Hippocampal formation (tissue), 2 donors: Measurements from ENCODE around the gene CDKN1A.
"Not testable (repeated sequence)": the region's sequence is repeated elsewhere in the genome, so short reads cannot be mapped to it uniquely, and the experiment has no call there.

Experiments used
- DNase-seq, 2 donors: peaks; one replicate each; lab custom pipeline; 2025; lab: John Stamatoyannopoulos, UW

CDKN1A gene

DNA sequence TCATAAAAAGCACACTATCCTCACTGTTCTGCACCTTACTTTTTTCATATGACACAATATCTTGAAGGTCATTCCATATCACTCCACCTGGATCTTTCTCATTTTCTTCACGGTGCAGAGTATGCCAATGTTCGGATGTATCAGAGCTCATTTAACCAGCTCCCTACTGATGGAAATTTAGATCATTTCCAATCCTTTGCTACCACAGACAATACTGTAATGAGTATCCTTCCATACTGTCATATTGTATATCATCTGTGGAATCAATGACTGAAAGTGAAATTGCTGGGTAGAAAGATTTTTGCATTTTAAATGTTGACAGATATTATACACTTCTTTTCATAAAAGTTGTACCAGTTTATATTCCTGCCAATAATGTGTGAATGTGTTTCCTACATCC is 16.9 kb downstream of the CDKN1A start:
- DNase-seq = no peak

DNA sequence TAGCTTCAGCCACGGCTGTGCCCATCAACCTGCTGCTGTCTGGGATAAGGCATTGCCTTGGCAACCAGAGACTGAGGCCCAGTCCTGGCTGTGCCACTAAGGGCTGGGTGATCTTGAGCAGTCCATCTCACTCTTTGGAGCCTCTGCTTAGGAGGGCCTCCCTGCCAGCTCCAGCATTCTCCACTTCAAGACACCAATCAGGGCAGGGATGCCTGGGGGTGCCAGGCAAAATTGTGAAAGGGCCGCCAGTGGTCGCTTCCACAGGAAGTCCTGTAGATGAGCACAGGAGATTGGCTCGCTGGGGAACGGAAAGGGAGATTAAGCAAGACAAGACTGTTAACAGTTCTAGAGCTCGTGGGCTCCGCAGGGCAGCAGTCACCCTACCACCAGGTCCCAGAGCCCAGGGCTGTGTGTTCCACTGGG is 19.0 kb downstream of the CDKN1A start, which contains the start of gene RAB44:
Gene RAB44, plus strand, starts transcription at position 346 of the 423 bp plus-strand sequence. CDS start 6,410 bp downstream, outside the sequence.
- DNase-seq = no peak

DNA sequence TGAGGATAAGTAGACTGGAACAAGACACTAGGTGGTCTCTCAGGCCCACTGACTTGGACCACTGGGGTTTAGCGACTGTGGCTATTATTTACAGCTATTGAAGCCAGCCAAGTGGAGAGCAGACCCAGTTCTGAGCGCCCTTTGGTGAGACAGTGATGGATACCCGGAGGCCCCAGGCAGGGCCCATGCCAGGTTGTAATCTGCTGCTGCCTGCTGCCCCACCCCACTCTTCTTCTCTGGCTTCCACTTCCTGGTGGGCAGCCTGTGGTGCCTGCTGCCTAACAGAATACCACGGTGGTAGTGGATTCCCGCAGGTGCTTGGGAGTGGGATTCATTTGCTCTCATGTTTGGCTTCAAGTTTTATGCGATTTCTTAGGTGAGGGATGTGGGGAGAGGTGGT is 19.7 kb downstream of the CDKN1A start:
- DNase-seq = no peak

DNA sequence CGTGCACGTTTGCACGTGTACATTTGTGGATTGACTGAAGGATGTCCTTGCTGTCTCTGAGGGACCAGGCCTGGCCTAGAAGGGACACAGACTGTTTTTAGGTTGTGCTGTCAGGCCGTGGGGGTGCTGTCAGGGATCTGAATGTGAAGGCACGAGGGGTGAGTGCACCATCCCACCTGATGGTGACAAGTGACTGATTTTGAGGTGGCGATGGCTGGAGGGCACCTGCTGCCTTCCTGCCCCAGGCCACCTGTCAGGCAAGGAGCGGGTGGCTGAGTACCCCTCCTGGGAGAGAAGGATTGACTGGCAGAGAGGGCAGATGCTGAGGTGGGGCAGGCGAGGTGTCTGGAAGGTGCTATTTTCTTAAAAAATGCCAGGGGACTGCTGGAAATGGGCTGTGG is 20.4 kb downstream of the CDKN1A start:
- DNase-seq = no peak

DNA sequence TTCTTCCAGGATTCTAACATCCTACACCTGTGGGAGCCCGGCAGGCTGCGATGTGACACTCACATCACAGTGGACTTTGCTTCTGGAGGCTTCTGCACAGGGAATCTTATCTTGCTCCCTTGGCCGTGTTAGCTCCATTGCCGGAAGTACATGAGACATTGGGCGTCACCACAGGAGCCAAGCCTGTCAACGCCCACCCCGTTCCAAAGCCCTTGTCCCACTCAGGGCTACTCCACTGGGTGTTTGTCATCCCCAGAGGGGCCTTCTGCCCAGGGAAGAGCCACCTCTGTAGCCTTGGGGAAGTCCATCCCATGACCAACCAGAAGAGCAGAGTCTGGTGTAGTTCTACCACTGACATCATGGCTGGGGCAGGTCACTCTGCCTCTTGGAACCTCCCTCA is 20.8 kb downstream of the CDKN1A start:
- DNase-seq = no peak

DNA sequence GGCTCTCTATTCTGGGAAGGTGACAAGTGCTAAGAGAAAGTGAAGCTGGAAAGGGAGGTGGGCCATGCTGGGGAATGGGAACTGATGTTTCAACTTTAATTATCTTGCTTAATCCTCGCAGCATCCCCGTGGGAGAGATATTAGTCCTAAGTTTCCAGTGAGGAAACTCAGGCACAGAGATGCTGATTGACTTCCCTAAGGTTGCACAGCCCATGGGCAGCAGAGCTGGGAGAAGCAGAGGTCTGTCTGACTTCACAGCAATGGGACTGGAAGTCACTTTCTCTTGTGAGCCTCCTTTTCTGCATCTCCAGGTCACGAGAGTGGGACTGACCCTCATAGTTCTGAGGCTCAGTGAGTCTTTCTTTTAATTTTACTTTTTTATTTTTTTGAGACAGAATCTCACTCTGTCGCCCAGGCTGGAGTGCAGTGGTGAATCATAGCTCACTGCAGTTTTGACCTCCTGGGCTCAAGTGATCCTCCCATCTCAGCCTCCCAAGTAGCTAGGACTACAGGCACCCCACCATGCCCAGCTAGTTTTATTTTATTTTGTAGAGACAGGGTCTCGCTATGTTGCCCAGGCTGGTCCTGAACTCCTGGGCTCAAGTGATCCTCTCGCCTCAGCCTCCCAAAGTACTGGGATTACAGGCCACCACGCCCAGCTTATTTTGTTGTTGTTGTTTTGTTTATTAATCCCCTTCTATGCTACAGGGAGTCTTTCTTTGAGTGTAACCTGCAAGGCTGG is 21.7 kb downstream of the CDKN1A start:
- DNase-seq = no peak

DNA sequence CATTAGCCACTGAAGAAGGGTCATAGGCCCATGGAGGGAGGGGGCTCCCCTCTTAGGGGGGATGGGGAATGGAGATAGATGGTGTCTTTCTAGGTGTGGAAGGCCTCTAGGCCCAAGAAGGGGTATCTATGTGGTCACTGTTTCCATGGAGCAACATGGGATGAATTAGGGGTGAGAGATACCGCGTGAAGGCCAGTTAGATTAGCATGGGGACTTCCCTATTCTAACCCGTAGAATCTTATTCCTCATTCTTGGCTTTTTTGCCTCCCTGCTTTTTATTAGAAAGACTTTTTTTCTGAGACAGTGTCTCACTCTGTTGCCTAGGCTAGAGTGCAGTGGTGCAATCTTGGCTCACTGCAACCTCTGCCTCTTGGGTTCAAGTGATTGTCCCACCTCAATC is 22.3 kb downstream of the CDKN1A start:
- DNase-seq = no peak

DNA sequence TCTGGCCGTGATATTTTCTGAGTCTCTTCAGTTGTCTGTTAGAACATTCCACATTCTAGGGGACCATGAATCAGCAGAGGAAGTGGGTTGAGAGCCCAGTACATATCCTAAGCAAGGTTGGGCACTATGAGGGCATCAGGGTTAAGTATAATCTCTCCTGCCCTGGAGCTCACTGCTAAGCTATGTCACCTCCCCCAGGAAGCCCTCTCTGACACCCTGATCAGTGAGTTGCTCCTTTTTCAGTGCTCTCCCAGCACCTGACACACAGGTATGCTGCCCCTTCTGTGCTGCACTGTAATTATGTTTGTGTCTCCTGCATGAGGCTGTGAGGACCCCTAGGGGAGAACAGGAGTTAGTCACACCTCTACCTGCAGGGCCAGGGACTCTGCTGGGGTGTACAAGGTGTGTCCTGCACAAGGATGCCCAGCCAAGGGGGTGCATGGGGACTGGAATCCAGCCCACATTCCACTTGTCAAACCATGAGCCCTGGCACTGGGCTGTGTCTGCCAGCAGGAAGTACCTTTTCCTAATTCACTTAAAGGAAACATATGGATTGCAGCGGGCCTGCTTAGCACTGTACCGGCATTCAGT is 23.0 kb downstream of the CDKN1A start:
- no peak for DNase-seq

DNA sequence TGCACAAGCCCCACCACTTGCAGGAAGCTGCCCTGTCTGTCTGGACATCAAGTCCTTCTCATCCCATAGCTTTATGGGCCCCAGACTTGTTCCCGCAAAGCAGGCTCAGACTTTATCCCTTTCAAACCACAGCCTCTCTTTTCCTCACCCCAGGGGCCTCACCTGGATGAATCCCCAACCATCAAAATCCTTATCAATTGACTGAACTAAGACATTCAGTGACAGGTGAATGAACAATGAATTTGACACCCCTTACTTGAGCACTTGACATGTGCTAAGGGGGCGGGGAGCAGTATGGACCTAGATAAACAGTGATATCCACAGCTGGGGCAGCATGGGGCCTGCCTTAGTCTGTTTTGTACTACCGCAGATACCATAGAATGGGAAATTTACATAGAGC is 24.1 kb downstream of the CDKN1A start:
- no peak for DNase-seq

DNA sequence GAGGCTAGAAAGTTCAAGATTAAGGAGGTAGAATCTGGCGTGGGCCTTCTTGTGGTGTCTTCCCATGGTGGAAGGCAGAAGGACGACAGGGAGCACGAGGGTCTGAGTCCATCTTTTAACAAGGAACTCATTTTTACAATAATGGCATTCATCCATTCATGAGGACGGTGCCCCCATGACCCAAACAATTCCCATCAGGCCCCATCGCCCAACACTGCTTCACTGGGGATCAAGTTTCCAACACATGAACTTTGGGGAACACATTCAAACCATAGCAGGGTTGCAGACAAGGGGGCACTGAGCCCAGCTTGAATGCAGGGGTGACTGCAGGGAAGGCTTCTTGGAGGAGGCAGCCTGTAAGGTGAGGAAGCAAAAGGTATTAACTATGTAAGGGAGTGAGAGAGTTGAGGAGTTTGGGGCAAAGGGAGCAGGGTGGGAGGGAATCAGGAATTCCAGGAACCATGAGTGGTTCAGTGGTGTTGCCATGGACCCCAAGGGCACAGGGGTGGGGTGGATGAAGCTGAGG is 24.6 kb downstream of the CDKN1A start:
- no peak for DNase-seq

DNA sequence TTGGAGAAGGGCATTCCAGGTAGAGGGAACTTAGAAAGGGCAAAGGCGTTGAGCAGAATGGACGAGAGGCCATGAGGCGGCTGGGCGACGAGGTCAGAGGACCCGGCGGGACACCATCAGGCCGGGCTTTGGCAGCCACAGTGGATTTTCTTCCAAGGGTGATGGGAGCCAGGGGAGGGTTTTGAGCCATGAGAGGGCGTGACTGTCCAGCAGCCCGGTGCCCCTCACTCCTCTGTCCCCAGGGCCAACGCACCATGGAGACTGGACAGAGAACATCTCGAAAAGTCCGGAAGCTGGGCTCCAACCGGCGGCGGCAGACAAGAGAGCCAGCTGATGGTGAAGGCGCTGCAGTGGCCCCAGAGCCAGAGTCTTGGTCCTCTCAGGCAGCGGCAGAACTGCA is 25.5 kb downstream of the CDKN1A start:
- no peak for DNase-seq

DNA sequence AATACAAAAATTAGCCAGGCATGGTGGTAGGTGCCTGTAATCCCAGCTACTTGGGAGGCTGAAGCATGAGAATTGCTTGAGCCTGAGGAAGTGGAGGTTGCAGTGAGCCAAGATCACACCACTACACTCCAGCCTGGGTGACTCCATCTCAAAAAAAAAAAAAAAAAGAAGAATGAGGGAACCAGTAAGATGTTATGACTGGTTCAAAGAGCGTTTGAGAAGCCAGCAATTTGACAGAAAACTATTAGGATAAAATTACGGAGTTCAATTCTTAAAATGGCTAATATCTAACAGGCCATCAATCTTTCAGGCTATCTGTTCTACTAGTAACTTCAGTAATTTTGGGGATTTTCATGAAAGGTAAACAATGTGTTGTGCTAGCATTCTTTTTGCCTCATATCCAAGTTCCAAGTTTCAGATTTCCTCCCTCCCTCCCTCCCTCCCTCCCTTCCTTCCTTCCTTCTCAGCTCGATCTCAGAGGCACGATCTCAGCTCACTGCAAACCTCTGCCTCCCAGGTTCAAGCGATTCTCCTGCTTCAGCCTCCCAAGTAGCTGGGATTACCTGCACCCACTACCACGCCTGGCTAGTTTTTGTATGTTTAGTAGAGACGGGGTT is 26.6 kb downstream of the CDKN1A start:
- DNase-seq = not testable (repeated sequence)

DNA sequence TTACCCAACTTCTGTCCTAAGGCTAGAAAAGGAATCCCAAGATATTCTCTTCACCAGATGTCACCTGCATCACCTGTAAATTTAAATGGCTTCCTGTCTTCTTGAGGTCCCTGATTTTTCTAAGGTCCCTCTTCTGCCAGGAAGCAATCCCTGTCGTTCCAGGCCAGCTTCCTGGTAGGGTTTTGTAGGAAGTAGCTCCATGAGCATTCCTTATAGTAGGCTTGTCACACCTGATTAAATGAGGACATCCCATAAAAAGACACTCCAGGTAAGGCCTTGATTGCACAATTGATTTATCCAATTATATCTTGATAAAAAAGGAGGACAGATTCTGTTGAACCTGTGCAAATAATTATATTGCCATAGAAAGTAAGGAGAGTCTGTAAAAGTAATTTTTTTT is 27.8 kb downstream of the CDKN1A start:
- DNase-seq = no peak

DNA sequence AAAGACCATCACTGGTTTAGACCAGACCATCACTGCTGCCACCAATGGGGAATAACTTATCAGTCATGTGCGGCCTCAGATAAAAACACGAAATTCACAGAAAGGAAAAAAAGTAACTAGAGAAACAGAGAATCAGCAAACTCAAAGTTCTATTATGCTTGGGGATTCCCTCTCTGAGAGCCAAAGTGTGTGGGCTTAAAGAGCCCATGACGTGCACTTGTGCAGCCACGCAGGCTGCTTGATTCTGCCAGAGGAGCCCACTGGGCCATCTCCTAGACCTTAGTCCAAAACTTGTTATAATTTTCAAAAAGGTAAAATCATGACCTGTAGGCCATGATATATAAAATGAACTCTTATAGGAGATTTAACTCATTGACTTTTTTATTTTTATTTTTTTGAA is 34.3 kb downstream of the CDKN1A start:
- no peak for DNase-seq

DNA sequence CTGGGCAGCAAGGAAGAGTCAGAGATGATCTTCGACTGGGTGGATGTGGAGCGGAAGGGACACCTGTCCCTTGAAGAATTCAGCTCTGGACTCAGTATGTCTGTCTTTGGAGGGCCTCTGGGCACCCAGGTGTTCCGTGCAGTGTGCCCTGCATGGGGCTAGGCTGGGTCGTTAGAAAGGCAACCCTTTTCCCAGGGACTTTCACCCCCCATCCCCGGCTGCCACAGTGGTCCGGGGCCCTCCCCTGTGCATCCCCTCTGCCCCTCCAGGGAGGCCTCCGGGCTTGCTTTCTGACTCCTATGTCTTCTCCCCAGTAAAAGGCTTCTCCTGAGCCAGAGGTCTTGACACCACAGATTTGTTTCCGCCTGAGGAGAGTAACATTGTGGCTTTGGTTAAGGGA is 35.3 kb downstream of the CDKN1A start:
- no peak for DNase-seq

DNA sequence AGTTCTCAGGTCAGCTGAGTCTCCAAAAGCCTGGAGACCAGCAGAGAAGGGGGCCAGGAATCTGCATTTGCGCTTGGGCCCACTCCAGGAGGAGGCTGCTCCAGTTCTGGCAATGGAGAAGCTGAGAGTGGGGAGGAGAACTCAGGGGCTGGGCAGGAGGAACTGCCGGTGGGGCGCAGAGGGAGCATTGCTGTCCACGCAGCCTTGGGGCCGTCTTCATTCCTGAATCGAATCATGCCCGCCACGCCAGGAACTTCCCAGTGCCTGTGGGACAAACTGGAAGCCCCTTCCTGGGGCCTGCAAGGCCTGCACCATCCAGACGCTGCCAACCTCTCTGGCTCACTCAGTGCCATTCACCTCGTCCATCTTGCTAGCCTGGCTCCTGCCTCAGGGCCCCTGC is 36.0 kb downstream of the CDKN1A start:
- DNase-seq = no peak

DNA sequence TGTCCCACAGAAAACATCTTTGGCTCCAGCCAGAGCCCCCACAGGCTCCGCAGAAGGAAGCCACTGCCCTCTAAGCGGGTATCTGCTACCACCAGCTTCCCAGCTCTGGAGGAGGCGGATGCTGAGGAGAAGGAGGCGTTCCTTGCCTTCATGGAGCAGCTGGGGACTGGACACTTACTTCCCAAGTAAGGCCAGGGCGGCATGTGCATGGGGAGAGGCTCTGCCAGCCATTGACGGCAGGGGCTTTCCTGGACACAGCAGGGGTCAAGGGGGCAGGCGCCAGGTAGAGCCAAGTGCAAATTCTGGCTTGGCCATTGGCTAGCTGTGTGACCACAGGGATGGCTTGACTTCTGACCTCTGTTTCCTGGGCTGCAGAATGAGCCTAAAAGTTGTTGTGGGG is 37.0 kb downstream of the CDKN1A start:
- DNase-seq = no peak

DNA sequence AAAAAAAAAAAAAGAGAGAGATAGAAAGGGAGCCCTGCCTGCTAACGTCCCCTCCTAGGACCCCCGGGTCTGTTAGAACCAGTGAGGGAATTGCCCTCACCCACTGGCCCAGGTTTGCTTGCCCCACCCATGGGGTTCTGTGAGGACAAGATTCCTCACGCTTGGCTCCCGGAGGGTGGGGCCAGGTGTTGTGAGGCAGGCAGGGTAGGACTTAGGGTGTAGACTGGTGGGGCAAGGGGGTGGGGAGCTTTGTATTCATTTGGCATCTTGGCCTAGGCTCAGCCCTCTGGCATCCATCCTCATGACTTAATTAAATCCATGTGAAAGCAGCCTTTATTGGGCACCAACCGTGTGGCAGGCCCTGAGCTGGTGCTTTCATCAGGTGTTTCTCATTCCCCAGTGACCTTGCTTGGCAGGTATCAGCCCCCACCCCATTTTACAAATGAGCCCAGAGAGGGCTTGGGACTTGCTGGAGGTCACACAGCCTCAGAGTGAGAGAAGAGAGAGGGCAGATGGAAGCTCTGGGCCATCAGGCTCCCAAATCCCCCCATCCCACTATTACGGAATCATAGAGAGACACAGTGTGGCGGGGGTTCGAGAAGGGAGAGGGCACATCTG is 38.1 kb downstream of the CDKN1A start:
- no peak for DNase-seq

DNA sequence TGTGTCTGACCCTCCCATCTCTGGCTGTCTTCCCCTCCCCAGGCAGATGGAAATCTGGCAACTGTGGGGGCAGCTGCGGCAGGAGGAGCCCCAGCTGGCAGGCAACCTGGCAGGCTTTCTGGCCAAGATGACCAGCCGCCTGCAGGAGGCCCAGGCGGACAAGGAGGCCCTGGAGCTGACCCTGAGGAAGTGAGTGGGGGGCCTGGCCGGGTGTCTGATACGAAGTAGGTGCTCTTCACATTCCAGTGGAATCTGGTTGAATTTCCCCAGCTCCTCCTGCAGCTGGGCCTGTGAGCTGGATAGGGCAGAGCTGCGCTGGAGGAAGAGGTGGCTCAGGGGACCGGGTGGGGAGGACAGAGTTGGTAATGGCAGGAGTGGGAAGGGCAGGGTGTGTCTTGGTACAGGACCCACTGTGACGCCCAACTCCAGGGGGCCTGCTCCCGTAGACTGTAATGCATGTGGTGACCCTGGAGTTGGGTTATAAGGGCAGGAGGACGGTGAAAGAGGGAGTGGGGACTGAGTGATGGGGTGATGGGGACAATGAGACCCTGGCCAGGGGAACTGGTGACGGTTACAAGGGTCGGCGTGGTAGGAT is 38.8 kb downstream of the CDKN1A start:
- no peak for DNase-seq

DNA sequence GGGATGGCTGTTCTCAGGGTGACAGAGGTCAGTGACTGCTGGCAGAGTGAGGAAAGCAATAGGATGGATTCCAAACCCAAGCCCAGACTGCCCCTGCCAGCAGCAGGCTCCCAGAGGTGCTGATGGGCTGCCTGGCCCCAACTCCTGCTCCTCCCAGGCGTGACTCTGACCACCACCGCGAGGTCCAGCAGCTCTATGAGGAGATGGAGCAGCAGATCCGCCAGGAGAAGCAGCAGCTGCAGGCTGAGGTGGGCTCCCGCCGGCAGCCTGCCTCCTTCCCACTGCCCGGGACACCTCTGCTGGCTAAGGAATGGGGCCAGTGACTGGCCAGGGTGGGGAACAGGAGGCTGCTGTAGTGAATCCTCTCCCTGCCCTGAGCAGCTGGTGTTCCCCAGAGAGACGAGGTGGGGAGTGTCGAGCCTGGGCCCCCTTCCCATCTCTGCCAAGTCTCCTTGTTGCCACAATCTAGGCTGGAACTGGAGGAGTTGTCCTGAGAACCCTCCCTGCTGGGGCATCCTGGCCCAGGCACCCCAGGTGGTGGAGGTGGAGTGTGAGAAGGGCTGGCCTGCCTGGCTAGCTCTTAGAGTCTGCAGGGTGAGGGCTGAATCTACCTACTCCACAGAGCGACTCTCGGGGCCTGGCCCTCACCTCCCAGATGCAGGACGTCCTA is 39.5 kb downstream of the CDKN1A start:
- no peak for DNase-seq

DNA sequence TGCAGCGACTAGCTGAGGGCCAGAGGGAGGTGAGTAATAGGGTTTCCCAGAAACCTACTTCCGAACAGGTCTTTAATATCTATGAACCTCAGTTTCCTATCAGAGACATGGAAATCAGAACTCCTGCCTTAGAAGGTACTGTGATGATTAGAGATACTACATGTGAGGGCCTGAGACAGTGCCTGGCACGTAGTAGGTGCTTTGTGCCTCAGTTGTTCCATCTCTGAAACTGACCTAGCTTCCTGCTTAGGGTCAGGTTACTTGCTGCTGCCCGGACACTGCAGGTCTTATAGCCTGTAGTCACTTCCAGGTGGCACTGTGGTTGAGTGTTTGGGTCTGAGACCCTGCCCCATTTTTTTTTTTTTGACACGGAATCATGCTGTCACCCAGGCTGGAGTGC is 40.0 kb downstream of the CDKN1A start:
- DNase-seq = no peak

DNA sequence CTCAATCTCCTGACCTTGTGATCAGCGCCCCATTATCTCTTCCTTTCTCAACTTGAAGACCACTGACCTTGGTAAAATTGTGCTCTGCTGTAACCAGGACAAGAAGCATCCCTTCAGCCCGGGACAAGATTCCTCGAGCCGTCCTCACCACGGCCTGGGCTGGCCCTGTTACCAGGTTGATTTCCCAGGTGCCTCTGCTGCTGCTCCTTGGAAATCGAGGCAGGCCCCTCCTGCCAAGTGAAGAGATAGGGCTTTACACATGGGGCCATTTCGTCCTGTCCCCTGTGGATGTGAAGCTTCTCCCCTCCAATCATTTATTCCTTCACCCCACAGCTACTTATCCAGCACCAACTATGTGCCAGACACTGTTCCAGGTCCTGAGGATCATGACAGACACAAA is 40.6 kb downstream of the CDKN1A start:
- DNase-seq = no peak
